Nephron progenitor cell (in vitro differentiated cells): ENCODE measurements around the gene BATF.

Experiments used
- DNase-seq: peaks from one replicate; pipeline ENCODE4 v3.0.0; 2021
- H3K27ac Mint-ChIP-seq: 2 replicates; pipeline ENCODE4 v1.8.0; 2021; ENCODE audit warnings: mild to moderate bottlenecking, moderate library complexity, mixed read lengths
- H3K27me3 Mint-ChIP-seq: 2 replicates; pipeline ENCODE4 v1.8.0; 2021; ENCODE audit warnings: mild to moderate bottlenecking, low read depth, mixed read lengths; ENCODE audit not compliant: poor library complexity
- H3K36me3 Mint-ChIP-seq: 2 replicates; pipeline ENCODE4 v1.8.0; 2021; ENCODE audit warnings: low read depth, mixed read lengths
- H3K4me1 Mint-ChIP-seq: 2 replicates; pipeline ENCODE4 v1.8.0; 2021; ENCODE audit warnings: mixed read lengths
- H3K4me3 Mint-ChIP-seq: 2 replicates; pipeline ENCODE4 v1.8.0; 2021; ENCODE audit warnings: mild to moderate bottlenecking, moderate library complexity, mixed read lengths
- H3K9me3 Mint-ChIP-seq: 2 replicates; pipeline ENCODE4 v1.8.0; 2021; ENCODE audit warnings: mild to moderate bottlenecking, moderate library complexity, mixed read lengths
- TF ChIP-seq, protein P1 (sequence below): fragments of 200-600 bp; sonication (generic); IDR thresholded peaks from 2 replicates; pipeline ENCODE4 v1.5.0; 2021; ENCODE audit warnings: antibody characterized with exemption

The BATF gene

DNA sequence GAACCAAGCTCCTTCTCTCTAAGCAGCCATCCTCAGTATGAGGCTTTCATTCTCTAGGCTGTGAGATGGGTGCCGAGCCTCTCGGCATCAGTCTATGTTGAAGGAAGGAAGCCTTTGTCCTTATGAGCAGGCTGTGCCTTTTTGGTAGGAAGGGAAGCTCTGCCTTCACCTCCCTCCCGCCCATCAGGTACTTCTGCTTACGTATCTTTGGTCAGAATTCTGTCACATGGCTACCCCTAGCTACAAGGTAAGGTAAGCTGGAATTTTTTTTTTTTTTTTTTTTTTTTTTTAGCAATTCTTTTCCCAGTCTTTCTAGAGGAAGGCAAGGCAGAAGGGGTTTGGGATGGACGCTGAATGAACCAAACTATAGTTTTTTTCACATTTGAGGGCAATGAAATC is 16.9 kb downstream of the BATF start:
- Mint-ChIP-seq H3K36me3 (no peaks in the 10 kb centered on the region), H3K27ac (no peak overlapping the region), H3K4me3 (no peak overlapping the region), H3K9me3 (no peaks in the 10 kb centered on the region), H3K4me1 (peaks cover 10% of the 10 kb centered on the region), H3K27me3 (peaks cover 2% of the 10 kb centered on the region)
- TF ChIP-seq, protein P1, sequence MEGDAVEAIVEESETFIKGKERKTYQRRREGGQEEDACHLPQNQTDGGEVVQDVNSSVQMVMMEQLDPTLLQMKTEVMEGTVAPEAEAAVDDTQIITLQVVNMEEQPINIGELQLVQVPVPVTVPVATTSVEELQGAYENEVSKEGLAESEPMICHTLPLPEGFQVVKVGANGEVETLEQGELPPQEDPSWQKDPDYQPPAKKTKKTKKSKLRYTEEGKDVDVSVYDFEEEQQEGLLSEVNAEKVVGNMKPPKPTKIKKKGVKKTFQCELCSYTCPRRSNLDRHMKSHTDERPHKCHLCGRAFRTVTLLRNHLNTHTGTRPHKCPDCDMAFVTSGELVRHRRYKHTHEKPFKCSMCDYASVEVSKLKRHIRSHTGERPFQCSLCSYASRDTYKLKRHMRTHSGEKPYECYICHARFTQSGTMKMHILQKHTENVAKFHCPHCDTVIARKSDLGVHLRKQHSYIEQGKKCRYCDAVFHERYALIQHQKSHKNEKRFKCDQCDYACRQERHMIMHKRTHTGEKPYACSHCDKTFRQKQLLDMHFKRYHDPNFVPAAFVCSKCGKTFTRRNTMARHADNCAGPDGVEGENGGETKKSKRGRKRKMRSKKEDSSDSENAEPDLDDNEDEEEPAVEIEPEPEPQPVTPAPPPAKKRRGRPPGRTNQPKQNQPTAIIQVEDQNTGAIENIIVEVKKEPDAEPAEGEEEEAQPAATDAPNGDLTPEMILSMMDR, result no peak
- DNase-seq, result no peak

- H3K4me1 Mint-ChIP-seq, result peaks cover 10% of the 10 kb centered on the region
- H3K36me3 Mint-ChIP-seq, result no peaks in the 10 kb centered on the region
- H3K27me3 Mint-ChIP-seq, result peaks cover 2% of the 10 kb centered on the region
- H3K4me3 Mint-ChIP-seq, result no peak overlapping the region
- H3K27ac Mint-ChIP-seq, result no peak overlapping the region
- TF ChIP-seq, protein P1, result no peak
- H3K9me3 Mint-ChIP-seq, result no peaks in the 10 kb centered on the region
- DNase-seq, result no peak
Measured at GRCh38 chr14:75539561-75540478, 17.6 kb downstream of the BATF start.

DNA sequence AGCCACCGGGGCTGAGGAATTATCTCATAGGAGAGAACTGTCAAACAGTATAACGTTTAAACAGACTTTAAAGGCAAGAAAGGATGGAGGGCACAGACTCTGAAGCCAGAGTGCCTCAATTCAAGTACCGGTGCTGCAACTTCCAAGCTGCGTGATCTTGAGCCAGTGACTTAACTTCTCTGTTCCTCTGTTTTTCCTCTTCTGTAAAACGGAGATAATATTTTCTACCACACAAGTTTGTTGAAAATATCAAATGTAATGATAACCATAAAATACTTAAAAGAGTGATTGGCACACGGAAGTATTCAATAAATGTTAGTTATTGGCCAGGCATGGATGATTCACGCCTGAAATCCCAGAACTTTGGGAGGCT is 18.2 kb downstream of the BATF start:
- Mint-ChIP-seq H3K4me1 (peaks cover 10% of the 10 kb centered on the region), H3K27ac (no peak overlapping the region), H3K36me3 (no peaks in the 10 kb centered on the region), H3K4me3 (no peak overlapping the region), H3K27me3 (peaks cover 2% of the 10 kb centered on the region), H3K9me3 (no peaks in the 10 kb centered on the region)
- no peak for DNase-seq
- TF ChIP-seq, protein P1, result no peak

GRCh38 chr14:75542588-75543091 is 20.4 kb downstream of the BATF start:
- Mint-ChIP-seq H3K4me1 (peaks cover 6% of the 10 kb centered on the region), H3K9me3 (no peaks in the 10 kb centered on the region), H3K27ac (no peak overlapping the region), H3K27me3 (peaks cover 2% of the 10 kb centered on the region), H3K36me3 (no peaks in the 10 kb centered on the region), H3K4me3 (no peak overlapping the region)
- DNase-seq, result no peak
- TF ChIP-seq, protein P1, result no peak

DNA sequence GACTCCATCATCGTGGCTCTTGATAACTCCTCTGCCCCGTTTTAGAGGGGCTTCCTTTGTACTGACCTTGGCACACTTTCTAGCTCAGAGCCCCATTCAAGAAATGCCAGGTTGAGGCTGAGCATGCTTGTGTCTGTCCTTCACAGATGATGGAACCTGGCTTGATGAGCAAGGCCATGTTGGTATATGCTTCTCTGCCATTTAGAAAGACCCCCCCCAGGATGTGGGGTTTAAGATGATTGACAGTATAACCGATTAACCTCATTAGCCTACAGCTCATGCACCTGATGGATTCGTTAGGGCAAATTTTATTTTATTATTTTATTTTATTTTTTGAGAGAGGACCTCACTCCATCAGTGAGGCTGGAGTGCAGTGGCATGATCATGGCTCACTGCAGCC is 21.0 kb downstream of the BATF start:
- TF ChIP-seq, protein P1, result no peak
- Mint-ChIP-seq H3K27ac (no peak overlapping the region), H3K27me3 (peaks cover 2% of the 10 kb centered on the region), H3K4me1 (peaks cover 6% of the 10 kb centered on the region), H3K4me3 (no peak overlapping the region), H3K36me3 (no peaks in the 10 kb centered on the region), H3K9me3 (no peaks in the 10 kb centered on the region)
- DNase-seq, result no peak

DNA sequence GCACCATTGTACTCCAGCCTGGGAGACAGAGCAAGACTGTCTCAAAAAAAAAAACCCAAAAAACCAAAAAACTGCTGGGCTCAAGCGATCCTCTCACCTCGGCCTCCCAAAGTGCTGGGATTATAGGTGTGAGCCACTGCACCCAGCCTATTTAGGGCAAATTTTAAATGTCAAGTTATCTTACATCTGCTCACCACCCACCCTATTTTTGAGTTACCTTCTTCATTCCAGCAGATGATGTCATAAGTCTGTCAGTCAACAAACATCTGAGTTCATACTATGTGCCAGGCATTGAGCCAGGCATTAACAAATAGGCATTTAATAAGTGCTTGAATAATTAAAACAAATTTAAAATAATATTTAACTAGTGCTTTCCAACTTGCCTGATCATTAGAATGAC is 21.5 kb downstream of the BATF start:
- no peaks in the 10 kb centered on the region for H3K36me3 Mint-ChIP-seq
- peaks cover 6% of the 10 kb centered on the region for H3K4me1 Mint-ChIP-seq
- no peak overlapping the region for H3K4me3 Mint-ChIP-seq
- DNase-seq, result no peak
- H3K27ac Mint-ChIP-seq, result no peak overlapping the region
- peaks cover 2% of the 10 kb centered on the region for H3K27me3 Mint-ChIP-seq
- no peaks in the 10 kb centered on the region for H3K9me3 Mint-ChIP-seq
- TF ChIP-seq, protein P1, result no peak
